HG03432 (cell line): ENCODE data around the gene CCT2.

Experiments
- ATAC-seq: cut with Tn5 transposase; IDR thresholded peaks from one replicate; pipeline ENCODE4 v1.9.1; 2021; ENCODE audit warnings: mild to moderate bottlenecking, moderate library complexity; ENCODE audit not compliant: unreplicated experiment

The CCT2 gene

DNA sequence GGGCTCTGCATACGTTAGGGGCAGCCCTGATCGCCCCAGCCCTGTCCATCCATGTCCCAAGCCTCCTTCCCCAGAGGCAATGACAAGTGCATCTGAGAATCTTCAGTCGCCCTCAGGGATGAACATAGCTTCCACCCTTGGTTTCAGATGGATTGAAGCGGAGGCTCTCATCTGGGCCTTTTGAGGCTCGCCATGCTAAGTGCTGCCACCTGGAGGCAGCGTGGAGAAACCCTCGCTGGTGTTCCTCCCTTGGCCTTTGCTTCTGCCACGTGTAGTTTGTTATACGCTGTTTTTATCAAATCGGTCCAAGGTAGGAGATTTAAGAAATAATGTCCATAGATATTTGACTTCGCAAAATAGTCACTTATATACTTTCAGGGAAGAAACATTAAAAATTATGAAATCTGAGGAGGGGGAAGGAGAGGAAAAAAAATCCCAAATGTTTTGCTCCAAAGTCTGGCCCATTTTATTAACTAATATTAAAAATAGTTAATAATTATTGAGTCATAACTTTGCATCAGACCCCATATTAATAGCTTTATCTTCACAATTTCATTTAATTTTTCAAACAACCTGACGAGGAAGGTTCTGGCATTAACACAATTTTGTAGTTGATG, 54.2 kb downstream of the CCT2 start:
- ATAC-seq: peak; percentile 87

- no peak for ATAC-seq
These were observed 56.3 kb downstream of the CCT2 start for GRCh38 chr12:69641546-69641945.

DNA sequence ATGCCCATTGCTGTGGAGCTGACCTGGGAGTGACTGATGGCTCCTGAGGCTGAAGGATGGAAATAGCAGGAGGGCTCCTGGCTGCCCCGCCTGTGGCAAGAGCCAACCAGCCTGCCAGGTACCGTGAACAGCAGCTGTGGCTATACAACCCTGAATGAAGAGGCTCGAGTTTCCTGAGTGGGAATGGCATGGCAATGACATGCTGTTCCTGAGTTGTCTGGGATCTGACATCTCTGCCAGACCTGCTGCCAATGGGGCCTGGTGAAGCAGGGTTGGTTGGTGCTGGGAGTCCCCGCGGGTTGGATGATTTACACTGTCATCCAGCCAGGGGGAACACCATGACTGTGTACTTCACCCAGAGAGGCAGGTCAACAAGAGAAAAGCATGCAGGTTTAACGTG, 57.3 kb downstream of the CCT2 start:
- ATAC-seq: no peak

DNA sequence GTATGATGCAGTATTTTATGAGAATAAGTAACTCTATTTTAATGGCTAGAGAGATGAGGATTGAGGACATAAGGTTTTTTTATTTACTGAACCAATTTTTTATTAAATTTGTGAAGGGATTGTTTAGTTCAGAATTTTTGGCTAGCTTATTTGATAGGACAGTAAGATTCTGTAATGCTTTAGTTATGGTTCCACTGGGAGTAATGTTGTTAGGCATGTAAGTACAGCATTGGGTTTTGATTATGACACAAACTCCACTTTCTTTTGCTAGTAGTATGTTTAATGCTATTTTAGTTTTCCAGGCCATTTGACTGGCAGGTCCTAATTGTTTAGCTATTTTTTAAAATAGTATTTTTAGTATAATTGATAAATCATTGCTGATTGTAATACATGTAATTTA, 59.3 kb downstream of the CCT2 start:
- no peak for ATAC-seq

- ATAC-seq: no peak
These were observed 59.8 kb downstream of the CCT2 start for GRCh38 chr12:69645031-69645430.

DNA sequence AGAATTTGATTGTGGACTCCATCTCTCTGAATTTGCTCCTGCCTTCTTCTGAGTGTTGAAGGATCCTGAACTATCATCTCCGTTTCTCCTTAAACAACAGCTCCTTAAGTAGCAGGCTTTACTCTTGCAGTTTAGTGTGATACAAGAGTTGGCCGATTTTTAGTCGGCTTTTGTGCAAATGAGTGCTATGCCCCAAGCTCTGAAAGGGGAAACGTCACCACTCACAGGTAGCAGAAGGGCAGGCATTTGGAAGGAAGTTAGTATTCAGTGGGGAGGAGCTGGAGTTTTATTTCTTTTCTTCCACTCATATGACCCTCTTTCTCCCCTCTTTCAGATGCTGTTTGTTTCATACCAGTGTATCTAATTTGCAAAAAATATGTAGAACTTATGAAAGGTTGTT, 61.9 kb downstream of the CCT2 start:
- ATAC-seq: no peak

DNA sequence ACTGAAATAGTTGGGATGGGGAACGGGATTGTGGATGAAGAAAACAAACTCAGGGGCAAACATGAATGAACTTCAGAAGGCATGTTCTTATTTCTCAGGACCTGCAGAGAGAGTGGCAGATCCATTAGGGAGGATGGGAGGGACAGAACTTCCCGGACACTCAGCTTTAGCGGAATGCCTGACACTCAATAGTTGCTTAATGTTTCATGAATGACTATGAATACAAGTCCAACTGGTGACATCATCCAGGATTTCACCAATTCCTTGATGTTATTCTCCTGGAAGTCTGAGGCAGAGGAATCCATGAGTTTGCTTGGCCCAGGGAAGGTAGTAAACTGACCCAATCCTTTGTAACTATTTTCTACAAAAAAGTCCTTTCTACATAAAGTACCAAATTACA, 63.2 kb downstream of the CCT2 start:
- ATAC-seq: no peak

GRCh38 chr12:69649529-69649928, 64.3 kb downstream of the CCT2 start:
- no peak for ATAC-seq
